HepG2 (cell line): ENCODE measurements around the gene CYP2W1. TPM values are rescaled to one million over a fixed set of nuclear protein-coding genes. Genes with fewer than 3 reads are reported as not detected.

Experiments used
- CENPX ChIP-seq: sonication (generic); formaldehyde crosslinking; IDR thresholded peaks from 2 replicates; pipeline ENCODE4 v1.9.0; 2021; ENCODE audit warnings: mild to moderate bottlenecking, missing genetic modification reagents, moderate library complexity
- DR1 ChIP-seq: sonication (generic); formaldehyde crosslinking; IDR thresholded peaks from 2 replicates; pipeline ENCODE4 v1.8.0; 2021; ENCODE audit warnings: mild to moderate bottlenecking, missing genetic modification reagents, inconsistent platforms
- IRF9 ChIP-seq: sonication (generic); formaldehyde crosslinking; IDR thresholded peaks from 2 replicates; pipeline ENCODE4 v1.8.0; 2022; ENCODE audit warnings: missing genetic modification reagents, mild to moderate bottlenecking, borderline replicate concordance
- JDP2 ChIP-seq: sonication (generic); formaldehyde crosslinking; IDR thresholded peaks from 2 replicates; pipeline ENCODE4 v1.8.1; 2022; ENCODE audit warnings: missing genetic modification reagents, borderline replicate concordance
- PAX8 ChIP-seq: sonication (generic); formaldehyde crosslinking; IDR thresholded peaks from 2 replicates; pipeline ENCODE4 v1.8.0; 2022; ENCODE audit warnings: mild to moderate bottlenecking, missing genetic modification reagents, borderline replicate concordance
- PCBP1 ChIP-seq: fragments of 200-400 bp; formaldehyde crosslinking; IDR thresholded peaks from 2 replicates; pipeline ENCODE4 v1.6.1; 2017; ENCODE audit warnings: mild to moderate bottlenecking, low read depth, low read length, borderline replicate concordance
- REPIN1 ChIP-seq: sonication (generic); formaldehyde crosslinking; IDR thresholded peaks from 2 replicates; pipeline ENCODE4 v1.8.0; 2022; ENCODE audit warnings: missing genetic modification reagents, low read depth, mild to moderate bottlenecking, borderline replicate concordance
- WIZ ChIP-seq: sonication (generic); formaldehyde crosslinking; IDR thresholded peaks from 2 replicates; pipeline ENCODE4 v1.5.1; 2020; ENCODE audit warnings: mild to moderate bottlenecking, missing genetic modification reagents
- ZNF274 ChIP-seq: sonication (generic); formaldehyde crosslinking; IDR thresholded peaks from 2 replicates; pipeline ENCODE4 v1.5.1; 2020; ENCODE audit warnings: mild to moderate bottlenecking, missing genetic modification reagents
- ZNF350 ChIP-seq: sonication (generic); formaldehyde crosslinking; IDR thresholded peaks from 2 replicates; pipeline ENCODE4 v1.4.0; 2020; ENCODE audit warnings: mild to moderate bottlenecking, low read depth, missing genetic modification reagents, borderline replicate concordance
- ZNF512 ChIP-seq: sonication (generic); formaldehyde crosslinking; IDR thresholded peaks from 2 replicates; pipeline ENCODE4 v1.4.0; 2020; ENCODE audit warnings: mild to moderate bottlenecking, missing genetic modification reagents
- ZNF737 ChIP-seq: sonication (generic); formaldehyde crosslinking; IDR thresholded peaks from 2 replicates; pipeline ENCODE4 v1.5.0; 2020; ENCODE audit warnings: missing genetic modification reagents, mild to moderate bottlenecking, borderline replicate concordance
- polyA plus RNA-seq, 8 experiments: library from polyadenylated mRNA; depleted of rRNA in 3 of 8; stranded (reverse) in 7 of 8; unstranded in 1 of 8; fragments of >200 nt; fragmentation: Illumina TruSeq in 4 of 8; extraction: Trizol in 4 of 8; gene quantifications; 2 replicates each; pipeline versions ENCODE4 v1.2.1 to v1.2.3, GENCODE V29; 2011 to 2016; ENCODE audit warnings: low read depth in 4 of 8, missing spikeins in 1 of 8, mixed read lengths in 1 of 8; ENCODE audit not compliant: insufficient read depth in 1 of 8
- total RNA-seq, 5 experiments: library from RNA; depleted of rRNA; stranded (reverse); fragments of >200 nt; fragmentation: Illumina TruSeq; extraction: Trizol; gene quantifications; 2 replicates each; pipeline ENCODE4 v1.2.3, GENCODE V29; 2016; ENCODE audit warnings: low read depth in 1 of 5
- TF ChIP-seq, protein P1 (sequence below): sonication (generic); formaldehyde crosslinking; IDR thresholded peaks from 2 replicates; pipeline ENCODE4 v1.5.1; 2020; ENCODE audit warnings: missing genetic modification reagents, mild to moderate bottlenecking, borderline replicate concordance
- TF ChIP-seq, protein P2 (sequence below): sonication (generic); formaldehyde crosslinking; IDR thresholded peaks from 2 replicates; pipeline ENCODE4 v1.5.0; 2020; ENCODE audit warnings: mild to moderate bottlenecking, missing genetic modification reagents
- TF ChIP-seq, protein P3 (sequence below): sonication (generic); formaldehyde crosslinking; IDR thresholded peaks from 2 replicates; pipeline ENCODE4 v1.4.0; 2020; ENCODE audit warnings: missing genetic modification reagents
- TF ChIP-seq, protein P4 (sequence below): sonication (generic); formaldehyde crosslinking; conservative IDR thresholded peaks from 2 replicates; pipeline ENCODE4 v1.8.0; 2022; ENCODE audit warnings: mild to moderate bottlenecking, moderate library complexity, missing genetic modification reagents

The CYP2W1 gene
- total and polyA plus RNA-seq, 2 of the 13 experiments (the other 11 are each of a cell fraction or from before 2014, with no cell fraction given): 19.5 to 31.7 TPM

DNA sequence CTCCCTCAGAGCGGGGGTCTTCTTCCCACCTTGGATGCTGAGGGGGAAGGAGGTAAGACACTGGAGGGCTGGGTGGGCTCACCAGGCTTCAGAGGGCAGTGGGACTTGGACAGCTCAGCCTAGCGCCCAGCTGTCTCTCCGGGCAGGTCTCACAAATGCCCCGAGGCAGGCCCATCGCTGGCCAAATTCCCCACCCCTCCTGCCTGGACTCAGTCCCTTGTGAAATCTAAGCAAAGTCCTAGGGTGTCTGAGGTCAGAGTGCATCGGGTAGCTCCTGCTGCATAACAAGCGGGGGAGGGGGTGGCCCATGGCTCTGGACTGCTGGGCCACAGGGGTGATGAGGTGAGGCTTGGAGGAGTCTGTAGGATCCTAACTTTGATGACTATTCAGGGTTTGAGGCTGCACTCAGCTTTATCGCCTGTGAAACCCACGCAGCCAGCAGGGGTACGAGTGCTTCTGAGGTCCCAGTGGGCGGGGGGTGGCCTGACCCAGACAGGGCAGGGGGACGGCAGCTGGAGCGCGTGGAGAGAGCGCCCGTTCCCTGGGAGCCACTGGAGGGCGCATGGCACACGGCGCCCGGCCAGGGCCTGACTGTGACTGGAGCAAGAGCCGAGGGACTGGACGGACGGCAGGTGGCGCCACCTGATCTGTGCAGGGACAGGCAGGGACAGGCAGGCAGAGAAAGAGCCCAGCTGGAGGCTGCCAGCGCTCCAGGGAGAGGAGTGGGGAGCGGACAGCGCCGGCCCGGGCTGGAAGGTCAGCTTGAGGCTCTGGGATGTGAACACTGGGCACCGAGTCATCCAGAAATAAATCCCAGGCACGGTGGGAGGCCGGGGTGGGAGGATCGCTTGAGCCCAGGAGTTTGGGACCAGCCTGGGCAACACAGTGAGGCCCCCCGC lies 10.0 kb downstream of the CYP2W1 start (continued):
- TF ChIP-seq, protein P1, sequence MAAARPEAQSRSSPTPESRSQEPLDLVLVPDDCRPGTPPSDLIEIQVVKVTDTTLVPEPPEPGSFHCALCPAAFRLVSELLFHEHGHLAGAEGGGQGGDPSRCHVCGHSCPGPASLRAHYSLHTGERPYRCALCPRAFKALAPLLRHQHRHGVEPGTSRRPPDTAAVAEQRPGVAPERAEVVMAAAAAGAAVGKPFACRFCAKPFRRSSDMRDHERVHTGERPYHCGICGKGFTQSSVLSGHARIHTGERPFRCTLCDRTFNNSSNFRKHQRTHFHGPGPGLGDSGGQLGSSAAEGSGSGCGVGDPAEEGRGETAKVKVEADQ (CRISPR knock-in tag): no peak
- TF ChIP-seq ZNF512 (CRISPR knock-in tag): no peak
- TF ChIP-seq PCBP1: no peak
- TF ChIP-seq, protein P2, sequence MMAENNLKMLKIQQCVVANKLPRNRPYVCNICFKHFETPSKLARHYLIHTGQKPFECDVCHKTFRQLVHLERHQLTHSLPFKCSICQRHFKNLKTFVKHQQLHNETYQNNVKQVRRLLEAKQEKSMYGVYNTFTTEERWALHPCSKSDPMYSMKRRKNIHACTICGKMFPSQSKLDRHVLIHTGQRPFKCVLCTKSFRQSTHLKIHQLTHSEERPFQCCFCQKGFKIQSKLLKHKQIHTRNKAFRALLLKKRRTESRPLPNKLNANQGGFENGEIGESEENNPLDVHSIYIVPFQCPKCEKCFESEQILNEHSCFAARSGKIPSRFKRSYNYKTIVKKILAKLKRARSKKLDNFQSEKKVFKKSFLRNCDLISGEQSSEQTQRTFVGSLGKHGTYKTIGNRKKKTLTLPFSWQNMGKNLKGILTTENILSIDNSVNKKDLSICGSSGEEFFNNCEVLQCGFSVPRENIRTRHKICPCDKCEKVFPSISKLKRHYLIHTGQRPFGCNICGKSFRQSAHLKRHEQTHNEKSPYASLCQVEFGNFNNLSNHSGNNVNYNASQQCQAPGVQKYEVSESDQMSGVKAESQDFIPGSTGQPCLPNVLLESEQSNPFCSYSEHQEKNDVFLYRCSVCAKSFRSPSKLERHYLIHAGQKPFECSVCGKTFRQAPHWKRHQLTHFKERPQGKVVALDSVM (CRISPR knock-in tag): peak; percentile 79
- TF ChIP-seq WIZ (CRISPR knock-in tag): peak; percentile 71; the same call in 1 of the 2 replicates
- TF ChIP-seq, protein P3, sequence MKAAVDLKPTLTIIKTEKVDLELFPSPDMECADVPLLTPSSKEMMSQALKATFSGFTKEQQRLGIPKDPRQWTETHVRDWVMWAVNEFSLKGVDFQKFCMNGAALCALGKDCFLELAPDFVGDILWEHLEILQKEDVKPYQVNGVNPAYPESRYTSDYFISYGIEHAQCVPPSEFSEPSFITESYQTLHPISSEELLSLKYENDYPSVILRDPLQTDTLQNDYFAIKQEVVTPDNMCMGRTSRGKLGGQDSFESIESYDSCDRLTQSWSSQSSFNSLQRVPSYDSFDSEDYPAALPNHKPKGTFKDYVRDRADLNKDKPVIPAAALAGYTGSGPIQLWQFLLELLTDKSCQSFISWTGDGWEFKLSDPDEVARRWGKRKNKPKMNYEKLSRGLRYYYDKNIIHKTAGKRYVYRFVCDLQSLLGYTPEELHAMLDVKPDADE (CRISPR knock-in tag): no peak
- TF ChIP-seq IRF9 (CRISPR knock-in tag): peak; percentile 91; the same call in 1 of the 2 replicates
- TF ChIP-seq JDP2 (CRISPR knock-in tag): no peak
- TF ChIP-seq REPIN1 (CRISPR knock-in tag): peak; percentile 95; the same call in 1 of the 2 replicates
- no peak for TF ChIP-seq PAX8 (CRISPR knock-in tag)
- no peak for TF ChIP-seq ZNF737 (CRISPR knock-in tag)
- TF ChIP-seq DR1 (CRISPR knock-in tag): peak; percentile 36; the same call in 1 of the 2 replicates
- TF ChIP-seq CENPX (CRISPR knock-in tag): no peak
- peak; percentile 83; the same call in 1 of the 2 replicates for TF ChIP-seq ZNF350
- TF ChIP-seq ZNF274 (CRISPR knock-in tag): no peak
- TF ChIP-seq, protein P4, sequence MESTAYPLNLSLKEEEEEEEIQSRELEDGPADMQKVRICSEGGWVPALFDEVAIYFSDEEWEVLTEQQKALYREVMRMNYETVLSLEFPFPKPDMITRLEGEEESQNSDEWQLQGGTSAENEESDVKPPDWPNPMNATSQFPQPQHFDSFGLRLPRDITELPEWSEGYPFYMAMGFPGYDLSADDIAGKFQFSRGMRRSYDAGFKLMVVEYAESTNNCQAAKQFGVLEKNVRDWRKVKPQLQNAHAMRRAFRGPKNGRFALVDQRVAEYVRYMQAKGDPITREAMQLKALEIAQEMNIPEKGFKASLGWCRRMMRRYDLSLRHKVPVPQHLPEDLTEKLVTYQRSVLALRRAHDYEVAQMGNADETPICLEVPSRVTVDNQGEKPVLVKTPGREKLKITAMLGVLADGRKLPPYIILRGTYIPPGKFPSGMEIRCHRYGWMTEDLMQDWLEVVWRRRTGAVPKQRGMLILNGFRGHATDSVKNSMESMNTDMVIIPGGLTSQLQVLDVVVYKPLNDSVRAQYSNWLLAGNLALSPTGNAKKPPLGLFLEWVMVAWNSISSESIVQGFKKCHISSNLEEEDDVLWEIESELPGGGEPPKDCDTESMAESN: peak; percentile 94
